ENCODE results near the gene SLMAP.

- TF ChIP-seq CTCF (IDR thresholded peaks at IDR 0.05; ENCODE audit: low read length) (no peak), EZH2 (optimal IDR thresholded peaks at IDR 0.05; ENCODE audit: low read depth, low read length) (no peak), EZH2phosphoT487 (IDR thresholded peaks at IDR 0.05; ENCODE audit: low read length) (no peak)
Measured at GRCh38 chr3:57743496-57743895, 12.6 kb upstream of the SLMAP start.

All from MM.1S (cell line).